HCT116 (cell line): ENCODE measurements around the gene CADPS. TPM values are rescaled to one million over a fixed set of nuclear protein-coding genes. Genes with fewer than 3 reads are reported as not detected.

Experiments used
- ATAC-seq: fragments of 200-7000 bp; cut with Tn5 transposase; 2 replicates; pipeline ENCODE4 v1.9.1; 2020; ENCODE audit warnings: mild to moderate bottlenecking, moderate library complexity
- BruUV-seq: library from RNA; stranded (reverse); fragments of 400-500 nt; replicated peaks from 2 replicates; lab custom pipeline; 2021; lab: Mats Ljungman, UMichigan
- CTCF ChIA-PET: fragments of 300-600 bp; sonication (Branson Sonifier 250); formaldehyde crosslinking; loops from one replicate; lab custom pipeline; 2021; ENCODE audit warnings: antibody characterized with exemption; lab: Charles Lee
- POLR2A ChIA-PET: fragments of 300-600, 350-600 bp; sonication (Branson Sonifier 250); formaldehyde crosslinking; loops from one replicate; lab custom pipeline; 2021; ENCODE audit warnings: antibody characterized with exemption; lab: Charles Lee
- RAD21 ChIA-PET, 2 experiments: fragments of 300-600 bp; sonication (Branson Sonifier 250); formaldehyde crosslinking; loops; one replicate each; lab custom pipeline; 2023; ENCODE audit warnings: low total read pairs in 2 of 2; ENCODE audit not compliant: uncharacterized antibody in 2 of 2, unreplicated experiment in 2 of 2, low non-redundant PET in 1 of 2; lab: Charles Lee
- DNase-seq: peaks from one replicate; pipeline ENCODE4 v3.0.0-alpha.2; 2010; ENCODE audit warnings: low read depth, low spot score
- H2AFZ ChIP-seq: fragments of 200-600 bp; shearing (Covaris generic), sonication (generic); 2 replicates; pipeline ENCODE4 v1.6.1; 2017; ENCODE audit warnings: low read depth, mixed run types, mixed read lengths, antibody characterized with exemption, low read length; ENCODE audit not compliant: poor library complexity, severe bottlenecking
- H3K27ac ChIP-seq: 2 replicates; pipeline ENCODE4 v1.5.1; 2012; ENCODE audit warnings: low read depth, low read length
- H3K27me3 ChIP-seq: fragments of 200-600 bp; sonication (generic); 2 replicates; pipeline ENCODE4 v1.6.1; 2016; ENCODE audit warnings: mixed run types, low read length, mixed read lengths; ENCODE audit not compliant: insufficient read depth
- H3K36me3 ChIP-seq, 2 experiments: fragments of 200-500 bp in 1 of 2; fragments of 200-600 bp in 1 of 2; sonication (Bioruptor generic) in 1 of 2; sonication (generic) in 1 of 2; 2 replicates each; pipeline versions ENCODE4 v1.5.1 to v1.6.1; 2014 to 2016; ENCODE audit warnings: low read length in 2 of 2, inconsistent platforms in 1 of 2, mixed read lengths in 1 of 2, mixed run types in 1 of 2; ENCODE audit not compliant: insufficient read depth in 2 of 2, control insufficient read depth in 1 of 2
- H3K4me1 ChIP-seq, 2 experiments: fragments of 200-600 bp in 1 of 2; sonication (generic) in 1 of 2; 2 replicates each; pipeline versions ENCODE4 v1.5.1 to v1.6.1; 2012 to 2017; ENCODE audit warnings: low read length in 2 of 2, inconsistent platforms in 1 of 2, mild to moderate bottlenecking in 1 of 2, mixed read lengths in 1 of 2, mixed run types in 1 of 2, moderate library complexity in 1 of 2; ENCODE audit not compliant: insufficient read depth in 2 of 2, control insufficient read depth in 1 of 2
- H3K4me2 ChIP-seq: fragments of 200-600 bp; sonication (generic); 2 replicates; pipeline ENCODE4 v1.6.1; 2017; ENCODE audit warnings: mixed run types, low read length, mixed read lengths
- H3K4me3 ChIP-seq, 2 experiments: fragments of 200-600 bp in 1 of 2; sonication (generic) in 1 of 2; replicated peaks in 1 of 2; 2 replicates each; pipeline ENCODE4 v1.5.1; 2011 to 2016; ENCODE audit warnings: low read length in 2 of 2, control low read depth in 1 of 2, low read depth in 1 of 2, mild to moderate bottlenecking in 1 of 2, mixed read lengths in 1 of 2, mixed run types in 1 of 2
- H3K79me2 ChIP-seq: fragments of 200-600 bp; sonication (generic); 2 replicates; pipeline ENCODE4 v1.6.1; 2017; ENCODE audit warnings: mild to moderate bottlenecking, mixed run types, low read length, moderate library complexity, mixed read lengths; ENCODE audit not compliant: insufficient read depth
- H3K9ac ChIP-seq: fragments of 200-600 bp; sonication (generic); 2 replicates; pipeline ENCODE4 v1.6.1; 2016; ENCODE audit warnings: low read length, mixed read lengths
- H3K9me2 ChIP-seq: fragments of 200-600 bp; sonication (generic), shearing (Covaris generic); 2 replicates; pipeline ENCODE4 v1.6.1; 2017; ENCODE audit warnings: mixed run types, mild to moderate bottlenecking, moderate library complexity; ENCODE audit not compliant: insufficient read depth
- H3K9me3 ChIP-seq, 2 experiments: fragments of 200-500 bp in 1 of 2; fragments of 200-600 bp in 1 of 2; sonication (Bioruptor generic) in 1 of 2; sonication (generic) in 1 of 2; 2 replicates each; pipeline ENCODE4 v1.6.1; 2014 to 2017; ENCODE audit warnings: low read length in 2 of 2, mixed read lengths in 2 of 2, inconsistent platforms in 1 of 2, low read depth in 1 of 2, mild to moderate bottlenecking in 1 of 2, mixed run types in 1 of 2, moderate library complexity in 1 of 2; ENCODE audit not compliant: control insufficient read depth in 1 of 2, insufficient read depth in 1 of 2
- H4K20me1 ChIP-seq: fragments of 200-600 bp; sonication (generic), shearing (Covaris generic); 2 replicates; pipeline ENCODE4 v1.6.1; 2017; ENCODE audit warnings: mixed run types, mild to moderate bottlenecking, moderate library complexity; ENCODE audit not compliant: insufficient read depth
- CEBPB ChIP-seq: IDR thresholded peaks from 2 replicates; pipeline ENCODE4 v1.6.1; 2012; ENCODE audit warnings: low read depth
- EZH2 ChIP-seq: fragments of 200-600 bp; sonication (generic); IDR thresholded peaks from 2 replicates; pipeline ENCODE4 v1.6.1; 2017; ENCODE audit warnings: antibody characterized with exemption, mixed run types
- EZH2phosphoT487 ChIP-seq: fragments of 200-600 bp; IDR thresholded peaks from 2 replicates; pipeline ENCODE4 v1.6.1; 2018; ENCODE audit warnings: antibody characterized with exemption, borderline replicate concordance
- MAX ChIP-seq: IDR thresholded peaks from 2 replicates; pipeline ENCODE4 v1.6.1; 2012
- ZBTB33 ChIP-seq: IDR thresholded peaks from 2 replicates; pipeline ENCODE4 v1.6.1; 2011; ENCODE audit warnings: mild to moderate bottlenecking, low read length, moderate library complexity; ENCODE audit not compliant: insufficient replicate concordance; ENCODE audit errors: extremely low read depth
- ZNF274 ChIP-seq: fragments of 200-500 bp; sonication (Bioruptor generic); IDR thresholded peaks from 2 replicates; pipeline ENCODE4 v1.6.1; 2014; ENCODE audit warnings: mild to moderate bottlenecking, low read depth, low read length, inconsistent platforms
- intact Hi-C: fragments of 100-400 bp; cut with micrococcal nuclease; formaldehyde crosslinking; loops from 2 replicates; pipeline ENCODE4 v1.10.0; 2022
- total RNA-seq: library from RNA; stranded (reverse); gene quantifications from one replicate; pipeline ENCODE4 v1.2.1, GENCODE V29; 2021; ENCODE audit not compliant: unreplicated experiment

CADPS gene
- total RNA-seq, 1 experiment from 2014 or later: not detected

- RAD21 ChIA-PET: no interaction called here
- Histone ChIP-seq H3K9ac (no peak overlapping the region), H3K36me3 (no peaks in the 10 kb centered on the region; a peak in 1 of 4 replicates), H3K9me2 (no peaks in the 10 kb centered on the region), H3K9me3 (no peaks in the 10 kb centered on the region), H3K27ac (no peak overlapping the region), H3K79me2 (no peaks in the 10 kb centered on the region), H4K20me1 (no peaks in the 10 kb centered on the region), H3K4me3 (no peak overlapping the region), H3K4me2 (no peak overlapping the region), H2AFZ (no peak overlapping the region), H3K4me1 (no peaks in the 10 kb centered on the region), H3K27me3 (peaks cover 22% of the 10 kb centered on the region)
- no TSS peak for BruUV-seq
- TF ChIP-seq CEBPB (no peak), MAX (no peak), ZNF274 (no peak), ZBTB33 (no peak), EZH2 (no peak)
- intact Hi-C loops: no loop called here
- POLR2A ChIA-PET: no interaction called here
- no peak for ATAC-seq
- CTCF ChIA-PET: no interaction called here
- no peak for DNase-seq
These were observed 482.5 kb downstream of the CADPS start for GRCh38 chr3:62392626-62393292.

GRCh38 chr3:62387251-62387650 lies 488.0 kb downstream of the CADPS start:
- DNase-seq (no peak), ATAC-seq (no peak)
- ChIA-PET CTCF (no interaction called here), POLR2A (no interaction called here), RAD21 (no interaction called here)
- Histone ChIP-seq H3K9me2 (no peaks in the 10 kb centered on the region), H3K4me3 (no peak overlapping the region), H3K9ac (no peak overlapping the region), H3K9me3 (no peaks in the 10 kb centered on the region), H3K79me2 (no peaks in the 10 kb centered on the region), H4K20me1 (no peaks in the 10 kb centered on the region), H3K27ac (no peak overlapping the region), H2AFZ (no peak overlapping the region), H3K4me2 (no peak overlapping the region), H3K27me3 (peaks cover 15% of the 10 kb centered on the region; the same call in 1 of the 2 replicates), H3K36me3 (no peaks in the 10 kb centered on the region), H3K4me1 (no peaks in the 10 kb centered on the region)
- BruUV-seq: no TSS peak
- TF ChIP-seq EZH2: no peak
- TF ChIP-seq EZH2phosphoT487: no peak
- intact Hi-C loops: no loop called here
